CD4-positive, alpha-beta T cell (primary cell): ENCODE data around the gene TUB. TPM values are rescaled to one million over a fixed set of nuclear protein-coding genes. Genes with fewer than 3 reads are reported as not detected.

Source experiments
- ATAC-seq: fragments of 200-7000 bp; cut with Tn5 transposase; one replicate; pipeline ENCODE4 v1.10.0; 2022; ENCODE audit warnings: mild to moderate bottlenecking; ENCODE audit not compliant: poor library complexity
- CTCF ChIA-PET: fragments of 350-600 bp; sonication (Branson Sonifier 250); formaldehyde crosslinking; loops from one replicate; lab custom pipeline; 2021; ENCODE audit warnings: antibody characterized with exemption, inconsistent platforms; lab: Charles Lee
- POLR2A ChIA-PET: fragments of 350-600 bp; sonication (Branson Sonifier 250); formaldehyde crosslinking; loops from one replicate; lab custom pipeline; 2021; ENCODE audit warnings: antibody characterized with exemption, inconsistent platforms; lab: Charles Lee
- DNase-seq, 14 experiments: peaks; one replicate each; pipeline ENCODE4 v3.0.0-alpha.2; 2013 to 2020; ENCODE audit warnings: mixed read lengths in 2 of 14
- H3K27ac ChIP-seq, 2 donors: one replicate each; pipeline versions ENCODE4 v1.5.1 to v1.7.0; 2013; ENCODE audit warnings: low read length in 2 of 2, low read depth in 1 of 2, mild to moderate bottlenecking in 1 of 2
- H3K27me3 ChIP-seq, 2 experiments: 1 replicate in 1 of 2; 2 replicates in 1 of 2; pipeline versions ENCODE4 v1.6.1 to v1.7.0; 2013; ENCODE audit warnings: low read length in 2 of 2, control low read depth in 1 of 2, mild to moderate bottlenecking in 1 of 2, moderate library complexity in 1 of 2; ENCODE audit not compliant: insufficient read depth in 2 of 2, control insufficient read depth in 1 of 2
- H3K36me3 ChIP-seq: one replicate; pipeline ENCODE4 v1.6.1; 2013; ENCODE audit warnings: low read length, control low read depth; ENCODE audit not compliant: insufficient read depth
- H3K4me1 ChIP-seq: one replicate; pipeline ENCODE4 v1.6.1; 2013; ENCODE audit warnings: low read length, control low read depth; ENCODE audit not compliant: insufficient read depth
- H3K4me3 ChIP-seq: one replicate; pipeline ENCODE4 v1.5.1; 2013; ENCODE audit warnings: mild to moderate bottlenecking, low read length, moderate library complexity
- H3K9me3 ChIP-seq, 2 experiments: 1 replicate in 1 of 2; 2 replicates in 1 of 2; pipeline versions ENCODE4 v1.6.1 to v1.7.0; 2013; ENCODE audit warnings: low read length in 2 of 2, mild to moderate bottlenecking in 2 of 2, control low read depth in 1 of 2, moderate library complexity in 1 of 2; ENCODE audit not compliant: control insufficient read depth in 1 of 2, insufficient read depth in 1 of 2
- H3K27ac Mint-ChIP-seq: one replicate; pipeline ENCODE4 v1.8.0; 2020; ENCODE audit warnings: mixed read lengths
- H3K27me3 Mint-ChIP-seq: one replicate; pipeline ENCODE4 v1.8.0; 2021; ENCODE audit warnings: mixed read lengths
- H3K36me3 Mint-ChIP-seq: one replicate; pipeline ENCODE4 v1.8.0; 2021; ENCODE audit warnings: low read depth, mixed read lengths
- H3K4me1 Mint-ChIP-seq: one replicate; pipeline ENCODE4 v1.8.0; 2021; ENCODE audit warnings: low read depth, mixed read lengths
- H3K4me3 Mint-ChIP-seq: one replicate; pipeline ENCODE4 v1.8.0; 2020; ENCODE audit warnings: mild to moderate bottlenecking, mixed read lengths
- H3K9me3 Mint-ChIP-seq: one replicate; pipeline ENCODE4 v1.8.0; 2020; ENCODE audit warnings: mixed read lengths
- CTCF ChIP-seq: fragments of 200-600 bp; IDR thresholded peaks from one replicate; pipeline ENCODE4 v1.8.0; 2022; ENCODE audit warnings: antibody characterized with exemption, mild to moderate bottlenecking
- intact Hi-C, 2 experiments: fragments of 100-400 bp; cut with DNase I in 1 of 2; cut with micrococcal nuclease in 1 of 2; formaldehyde crosslinking; loops; one replicate each; pipeline versions ENCODE4 v1.15.1 to v1.9.0; 2023 to 2025; cut with DNase I, micrococcal nuclease
- total RNA-seq, 174 experiments: library from RNA in 2 of 174; stranded (reverse) in 2 of 174; gene quantifications; one replicate each; pipeline ENCODE4 v1.2.3 and lab custom pipeline; 2021 to 2026

The TUB gene
- total RNA-seq, 2 experiments from 2014 or later: 0.08 TPM; not detected in 1

- Histone ChIP-seq H3K27ac (no peak overlapping the region), H3K4me1 (no peaks in the 10 kb centered on the region), H3K9me3 (no peaks in the 10 kb centered on the region), H3K27me3 (peaks cover 0 to 4% of the 10 kb centered on the region in 2 experiments), H3K4me3 (no peak overlapping the region), H3K36me3 (no peaks in the 10 kb centered on the region)
- Mint-ChIP-seq H3K4me1 (no peaks in the 10 kb centered on the region), H3K27ac (no peak overlapping the region), H3K36me3 (no peaks in the 10 kb centered on the region), H3K4me3 (no peak overlapping the region), H3K27me3 (peaks cover 2% of the 10 kb centered on the region), H3K9me3 (no peaks in the 10 kb centered on the region)
- DNase-seq (no peak), ATAC-seq (no peak)
- POLR2A ChIA-PET: no interaction called here
- TF ChIP-seq CTCF: no peak
- intact Hi-C loops: no loop called here
- CTCF ChIA-PET: no interaction called here
Observed at GRCh38 chr11:8063324-8063723, 17.7 kb upstream of the TUB start.

DNA sequence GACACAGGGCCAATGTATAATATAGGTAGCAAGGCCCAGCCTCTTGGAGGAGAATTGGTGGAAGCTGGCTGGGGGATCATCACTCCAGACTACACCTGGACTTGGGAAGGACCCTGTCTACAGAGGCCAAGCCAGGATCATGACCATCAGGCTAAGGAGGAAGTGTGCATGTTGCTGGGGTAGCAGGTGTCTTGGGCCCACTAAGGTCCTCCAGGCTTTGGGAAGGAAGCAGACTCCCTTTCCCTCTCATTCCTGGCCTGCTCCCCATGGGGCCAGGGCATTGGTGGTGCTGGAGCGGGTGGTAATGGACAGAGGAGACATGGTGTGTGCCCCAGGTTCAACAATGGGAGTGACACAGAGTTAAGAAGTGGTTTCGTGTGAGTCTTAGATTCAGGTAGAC, 16.0 kb upstream of the TUB start:
- intact Hi-C loops: no loop called here
- no peaks in the 10 kb centered on the region for H3K36me3 Mint-ChIP-seq

GRCh38 chr11:8066036-8066910, 14.7 kb upstream of the TUB start:
- intact Hi-C loops: no loop called here
- H3K9me3 Mint-ChIP-seq: no peaks in the 10 kb centered on the region
- H3K27ac Mint-ChIP-seq: no peak overlapping the region
- Histone ChIP-seq H3K9me3 (no peaks in the 10 kb centered on the region), H3K36me3 (no peaks in the 10 kb centered on the region), H3K4me1 (no peaks in the 10 kb centered on the region), H3K27me3 (peaks cover 0 to 4% of the 10 kb centered on the region in 2 experiments), H3K27ac (no peak overlapping the region), H3K4me3 (no peak overlapping the region)
- peaks cover 11% of the 10 kb centered on the region for H3K27me3 Mint-ChIP-seq
- POLR2A ChIA-PET: no interaction called here
- no peaks in the 10 kb centered on the region for H3K4me1 Mint-ChIP-seq
- ATAC-seq (no peak), DNase-seq (no peak)
- CTCF ChIA-PET: no interaction called here
- no peaks in the 10 kb centered on the region for H3K36me3 Mint-ChIP-seq
- no peak for TF ChIP-seq CTCF
- no peak overlapping the region for H3K4me3 Mint-ChIP-seq

More for the DNA sequence above, 16.0 kb upstream of the TUB start:
- peaks cover 0 to 4% of the 10 kb centered on the region in 2 experiments for H3K27me3 ChIP-seq
- ATAC-seq (no peak), DNase-seq (no peak)
- Mint-ChIP-seq H3K27me3 (peaks cover 10% of the 10 kb centered on the region), H3K27ac (no peak overlapping the region), H3K9me3 (no peaks in the 10 kb centered on the region), H3K4me1 (no peaks in the 10 kb centered on the region), H3K4me3 (no peak overlapping the region)
- H3K27ac ChIP-seq: no peak overlapping the region
- H3K9me3 ChIP-seq: no peaks in the 10 kb centered on the region
- H3K4me1 ChIP-seq: no peaks in the 10 kb centered on the region
- CTCF ChIA-PET: no interaction called here
- POLR2A ChIA-PET: no interaction called here
- no peaks in the 10 kb centered on the region for H3K36me3 ChIP-seq
- no peak for TF ChIP-seq CTCF
- H3K4me3 ChIP-seq: no peak overlapping the region
